PC-3 (cell line): Measurements from ENCODE around the gene ACER3. TPM values are rescaled to one million over a fixed set of nuclear protein-coding genes. Genes with fewer than 3 reads are reported as not detected.
"Not testable (repeated sequence)": the region's sequence is repeated elsewhere in the genome, so short reads cannot be mapped to it uniquely, and the experiment has no call there.

Experiments
- ATAC-seq: fragments of 200-7000 bp; cut with Tn5 transposase; 2 replicates; pipeline ENCODE4 v1.9.1; 2020; ENCODE audit warnings: mild to moderate bottlenecking, moderate library complexity
- BruUV-seq: library from RNA; stranded (reverse); fragments of 400-500 nt; replicated peaks from 2 replicates; lab custom pipeline; 2021; lab: Mats Ljungman, UMichigan
- CTCF ChIA-PET: fragments of 300-600 bp; sonication (Branson Sonifier 250); formaldehyde crosslinking; loops from one replicate; lab custom pipeline; 2022; ENCODE audit warnings: antibody characterized with exemption; lab: Charles Lee
- POLR2A ChIA-PET: fragments of 300-600 bp; sonication (Branson Sonifier 250); formaldehyde crosslinking; loops from one replicate; lab custom pipeline; 2022; ENCODE audit warnings: antibody characterized with exemption; ENCODE audit not compliant: unreplicated experiment; lab: Charles Lee
- DNase-seq: peaks from one replicate; pipeline ENCODE4 v3.0.0-alpha.2; 2015
- H2AFZ ChIP-seq: fragments of 300-600 bp; sonication (generic); 2 replicates; pipeline ENCODE4 v1.6.0; 2016; ENCODE audit warnings: antibody characterized with exemption, low read length
- H3F3A ChIP-seq: fragments of 300-600 bp; sonication (generic); one replicate; pipeline ENCODE4 v1.6.0; 2017; ENCODE audit warnings: antibody characterized with exemption, low read length, control low read depth, mild to moderate bottlenecking; ENCODE audit not compliant: unreplicated experiment
- H3K27ac ChIP-seq: fragments of 300-600 bp; sonication (generic); 2 replicates; pipeline ENCODE4 v1.5.1; 2016; ENCODE audit warnings: mild to moderate bottlenecking, low read length
- H3K27me3 ChIP-seq: fragments of 300-600 bp; sonication (generic); 2 replicates; pipeline ENCODE4 v1.6.1; 2016; ENCODE audit warnings: low read length, mixed read lengths
- H3K36me3 ChIP-seq: fragments of 300-600 bp; sonication (generic); 2 replicates; pipeline ENCODE4 v1.6.1; 2016; ENCODE audit warnings: low read depth, mixed run types, low read length, mixed read lengths
- H3K4me1 ChIP-seq: fragments of 300-600 bp; sonication (generic); 2 replicates; pipeline ENCODE4 v1.5.1; 2016; ENCODE audit warnings: low read length; ENCODE audit not compliant: insufficient read depth
- H3K4me2 ChIP-seq: fragments of 300-600 bp; sonication (generic); 2 replicates; pipeline ENCODE4 v1.6.0; 2016; ENCODE audit warnings: low read length
- H3K4me3 ChIP-seq: fragments of 300-600 bp; sonication (generic); 2 replicates; pipeline ENCODE4 v1.5.1; 2016; ENCODE audit warnings: mild to moderate bottlenecking, low read length, mixed read lengths
- H3K79me2 ChIP-seq: fragments of 300-600 bp; sonication (generic); 2 replicates; pipeline ENCODE4 v1.6.1; 2017; ENCODE audit warnings: low read length, mixed read lengths
- H3K9ac ChIP-seq: fragments of 300-600 bp; sonication (generic); 2 replicates; pipeline ENCODE4 v1.6.0; 2016; ENCODE audit warnings: mild to moderate bottlenecking, low read length
- H3K9me2 ChIP-seq: fragments of 300-600 bp; sonication (generic); replicated peaks from 2 replicates; pipeline ENCODE4 v1.6.1; 2016; ENCODE audit warnings: mixed run types, low read length, mixed read lengths
- H3K9me3 ChIP-seq: fragments of 300-600 bp; sonication (generic); 2 replicates; pipeline ENCODE4 v1.6.1; 2016; ENCODE audit warnings: low read length, mixed read lengths
- H4K20me1 ChIP-seq: fragments of 300-600 bp; sonication (generic); 2 replicates; pipeline ENCODE4 v1.6.1; 2016; ENCODE audit warnings: low read length, mixed read lengths
- CTCF ChIP-seq: fragments of 300-600 bp; sonication (generic); conservative IDR thresholded peaks from 2 replicates; pipeline ENCODE4 v1.5.1; 2017; ENCODE audit warnings: antibody characterized with exemption, low read depth, mild to moderate bottlenecking, low read length
- EZH2 ChIP-seq: fragments of 300-600 bp; sonication (generic); IDR thresholded peaks from one replicate; pipeline ENCODE4 v1.6.1; 2017; ENCODE audit warnings: antibody characterized with exemption, mild to moderate bottlenecking, low read length; ENCODE audit not compliant: unreplicated experiment
- EZH2phosphoT487 ChIP-seq: fragments of 300-600 bp; sonication (generic); IDR thresholded peaks from 2 replicates; pipeline ENCODE4 v1.6.1; 2018; ENCODE audit warnings: mild to moderate bottlenecking, antibody characterized with exemption, low read length, borderline replicate concordance
- intact Hi-C: fragments of 100-400 bp; cut with micrococcal nuclease; formaldehyde crosslinking; loops from 2 replicates; pipeline ENCODE4 v1.9.0; 2023
- total RNA-seq: library from RNA; depleted of rRNA; stranded (reverse); fragments of >200 nt; gene quantifications from 2 replicates; pipeline ENCODE4 v1.2.3, GENCODE V29; 2014

The ACER3 gene
- total RNA-seq, 1 experiment from 2014 or later, result 17.3 TPM

- ChIA-PET CTCF (interaction anchor here (0.6 kb wide), 2 partner anchors 94 to 266 kb away, joined by 3 to 6 read pairs; no protein-coding TSS in a partner anchor), POLR2A (interaction anchor here (0.7 kb wide), 1 partner anchor 38 kb away, joined by 6 read pairs; no protein-coding TSS in a partner anchor)
- no peak overlapping the region for H3K4me3 ChIP-seq
- TF ChIP-seq EZH2 (no peak), EZH2phosphoT487 (no peak), CTCF (no peak)
- peak overlapping the region; percentile 83 for H3K9ac ChIP-seq
- no peaks in the 10 kb centered on the region for H4K20me1 ChIP-seq
- BruUV-seq, result no TSS peak
- H3K27ac ChIP-seq, result peak overlapping the region; percentile 96
- DNase-seq (peak; percentile 21), ATAC-seq (no peak)
- peaks cover 45% of the 10 kb centered on the region for H3K4me1 ChIP-seq
- H3K9me3 ChIP-seq, result no peaks in the 10 kb centered on the region
- H3K36me3 ChIP-seq, result no peaks in the 10 kb centered on the region
- H3K4me2 ChIP-seq, result peak overlapping the region; percentile 63
- no peaks in the 10 kb centered on the region for H3K9me2 ChIP-seq
- peak overlapping the region; percentile 46 for H2AFZ ChIP-seq
- intact Hi-C loops, result loop anchor here (1.0 kb wide), 1 partner anchor 10 kb away; no protein-coding TSS in a partner anchor
- H3F3A ChIP-seq, result peaks cover 7% of the 10 kb centered on the region
- no peaks in the 10 kb centered on the region for H3K79me2 ChIP-seq
- H3K27me3 ChIP-seq, result no peaks in the 10 kb centered on the region
Measured at GRCh38 chr11:76825726-76826396, 34.9 kb upstream of the ACER3 start.

- H3K79me2 ChIP-seq, H3K4me2 ChIP-seq, H4K20me1 ChIP-seq, DNase-seq, H3K27ac ChIP-seq, H3K4me3 ChIP-seq, CTCF ChIA-PET, intact Hi-C loops, H3K9me3 ChIP-seq, H3K36me3 ChIP-seq, H3K9ac ChIP-seq, H2AFZ ChIP-seq, POLR2A ChIA-PET, BruUV-seq, H3K27me3 ChIP-seq, H3F3A ChIP-seq, H3K9me2 ChIP-seq, ATAC-seq: not testable (repeated sequence)
- peaks cover 49% of the 10 kb centered on the region for H3K4me1 ChIP-seq
Measured at GRCh38 chr11:76826508-76826907, 34.2 kb upstream of the ACER3 start.

GRCh38 chr11:76827005-76827404 lies 33.7 kb upstream of the ACER3 start:
- peaks cover 49% of the 10 kb centered on the region for H3K4me1 ChIP-seq
- DNase-seq, H3K79me2 ChIP-seq, H2AFZ ChIP-seq, H3K27ac ChIP-seq, H3K4me2 ChIP-seq, H3K4me3 ChIP-seq, BruUV-seq, H4K20me1 ChIP-seq, POLR2A ChIA-PET, CTCF ChIA-PET, H3K9ac ChIP-seq, H3F3A ChIP-seq, H3K36me3 ChIP-seq, ATAC-seq, H3K9me3 ChIP-seq, intact Hi-C loops, H3K9me2 ChIP-seq, H3K27me3 ChIP-seq: not testable (repeated sequence)
